HepG2 (cell line): Measurements from ENCODE around the gene TMBIM1. TPM values are rescaled to one million over a fixed set of nuclear protein-coding genes. Genes with fewer than 3 reads are reported as not detected.

Source experiments
- ATF7-NPFF ChIP-seq: sonication (generic); formaldehyde crosslinking; IDR thresholded peaks from 2 replicates; pipeline ENCODE4 v1.8.1; 2023; ENCODE audit warnings: mild to moderate bottlenecking, low read depth, missing genetic modification reagents, moderate library complexity
- ELF3 ChIP-seq: IDR thresholded peaks from 2 replicates; pipeline ENCODE4 v1.6.1; 2016; ENCODE audit warnings: missing genetic modification reagents, missing compliant biosample characterization
- FOXJ3 ChIP-seq: sonication (generic); formaldehyde crosslinking; IDR thresholded peaks from 2 replicates; pipeline ENCODE4 v1.4.0; 2020; ENCODE audit warnings: missing genetic modification reagents, mild to moderate bottlenecking, borderline replicate concordance
- KDM1A ChIP-seq: IDR thresholded peaks from 2 replicates; pipeline ENCODE4 v1.6.1; 2016; ENCODE audit warnings: missing compliant biosample characterization
- MXD4 ChIP-seq: IDR thresholded peaks from 2 replicates; pipeline ENCODE4 v1.6.1; 2016; ENCODE audit warnings: mild to moderate bottlenecking, missing biosample characterization, missing genetic modification reagents
- NCOR1 ChIP-seq: fragments of 200-600 bp; sonication (generic); IDR thresholded peaks from 2 replicates; pipeline ENCODE4 v1.7.0; 2017; ENCODE audit warnings: antibody characterized with exemption, low read length, borderline replicate concordance
- PRPF4 ChIP-seq: fragments of 200-400 bp; formaldehyde crosslinking; IDR thresholded peaks from 2 replicates; pipeline ENCODE4 v1.6.1; 2016; ENCODE audit warnings: low read length, low read depth; ENCODE audit not compliant: poor library complexity, severe bottlenecking
- RXRB ChIP-seq: IDR thresholded peaks from 2 replicates; pipeline ENCODE4 v1.6.1; 2016; ENCODE audit warnings: borderline replicate concordance, missing genetic modification reagents, missing compliant biosample characterization
- SIN3B ChIP-seq: fragments of 150-350 bp; IDR thresholded peaks from 2 replicates; pipeline ENCODE4 v1.6.1; 2014; ENCODE audit warnings: low read length
- ZNF136 ChIP-seq: sonication (generic); formaldehyde crosslinking; IDR thresholded peaks from 2 replicates; pipeline ENCODE4 v1.8.1; 2022; ENCODE audit warnings: low read depth, mild to moderate bottlenecking, moderate library complexity, missing genetic modification reagents
- ZNF230 ChIP-seq: sonication (generic); formaldehyde crosslinking; IDR thresholded peaks from 2 replicates; pipeline ENCODE4 v1.4.0; 2020; ENCODE audit warnings: mild to moderate bottlenecking, missing genetic modification reagents
- ZNF569 ChIP-seq: sonication (generic); formaldehyde crosslinking; IDR thresholded peaks from 2 replicates; pipeline ENCODE4 v1.5.0; 2020; ENCODE audit warnings: mild to moderate bottlenecking, missing genetic modification reagents, moderate library complexity, borderline replicate concordance
- ZNF589 ChIP-seq: sonication (generic); formaldehyde crosslinking; conservative IDR thresholded peaks from 2 replicates; pipeline ENCODE4 v1.8.0; 2022; ENCODE audit warnings: mild to moderate bottlenecking, moderate library complexity, missing genetic modification reagents
- ZSCAN21 ChIP-seq: sonication (generic); formaldehyde crosslinking; IDR thresholded peaks from 2 replicates; pipeline ENCODE4 v1.8.0; 2022; ENCODE audit warnings: mild to moderate bottlenecking, missing genetic modification reagents, moderate library complexity, borderline replicate concordance
- ZSCAN9 ChIP-seq: IDR thresholded peaks from 2 replicates; pipeline ENCODE4 v1.6.1; 2016; ENCODE audit warnings: borderline replicate concordance
- polyA plus RNA-seq, 8 experiments: library from polyadenylated mRNA; depleted of rRNA in 3 of 8; stranded (reverse) in 7 of 8; unstranded in 1 of 8; fragments of >200 nt; fragmentation: Illumina TruSeq in 4 of 8; extraction: Trizol in 4 of 8; gene quantifications; 2 replicates each; pipeline versions ENCODE4 v1.2.1 to v1.2.3, GENCODE V29; 2011 to 2016; ENCODE audit warnings: low read depth in 4 of 8, missing spikeins in 1 of 8, mixed read lengths in 1 of 8; ENCODE audit not compliant: insufficient read depth in 1 of 8
- total RNA-seq, 5 experiments: library from RNA; depleted of rRNA; stranded (reverse); fragments of >200 nt; fragmentation: Illumina TruSeq; extraction: Trizol; gene quantifications; 2 replicates each; pipeline ENCODE4 v1.2.3, GENCODE V29; 2016; ENCODE audit warnings: low read depth in 1 of 5
- TF ChIP-seq, protein P1 (sequence below): IDR thresholded peaks from 2 replicates; pipeline ENCODE4 v1.6.1; 2016
- TF ChIP-seq, protein P2 (sequence below): sonication (generic); formaldehyde crosslinking; IDR thresholded peaks from 2 replicates; pipeline ENCODE4 v1.8.0; 2023; ENCODE audit warnings: mild to moderate bottlenecking, missing genetic modification reagents
- TF ChIP-seq, protein P3 (sequence below): IDR thresholded peaks from 2 replicates; pipeline ENCODE4 v1.6.1; 2016; ENCODE audit warnings: missing biosample characterization, missing genetic modification reagents, low read depth
- TF ChIP-seq, protein P4 (sequence below): sonication (generic); formaldehyde crosslinking; IDR thresholded peaks from 2 replicates; pipeline ENCODE4 v1.8.1; 2023; ENCODE audit warnings: mild to moderate bottlenecking, inconsistent platforms, moderate library complexity, missing genetic modification reagents, borderline replicate concordance
- TF ChIP-seq, protein P5 (sequence below): sonication (generic); formaldehyde crosslinking; IDR thresholded peaks from 2 replicates; pipeline ENCODE4 v1.4.0; 2020; ENCODE audit warnings: missing genetic modification reagents
- TF ChIP-seq, protein P6 (sequence below): sonication (generic); formaldehyde crosslinking; IDR thresholded peaks from 2 replicates; pipeline ENCODE4 v1.5.0; 2020; ENCODE audit warnings: missing genetic modification reagents

The TMBIM1 gene
- total and polyA plus RNA-seq, 2 of the 13 experiments (the other 11 are each of a cell fraction or from before 2014, with no cell fraction given) = 127 to 139 TPM

DNA sequence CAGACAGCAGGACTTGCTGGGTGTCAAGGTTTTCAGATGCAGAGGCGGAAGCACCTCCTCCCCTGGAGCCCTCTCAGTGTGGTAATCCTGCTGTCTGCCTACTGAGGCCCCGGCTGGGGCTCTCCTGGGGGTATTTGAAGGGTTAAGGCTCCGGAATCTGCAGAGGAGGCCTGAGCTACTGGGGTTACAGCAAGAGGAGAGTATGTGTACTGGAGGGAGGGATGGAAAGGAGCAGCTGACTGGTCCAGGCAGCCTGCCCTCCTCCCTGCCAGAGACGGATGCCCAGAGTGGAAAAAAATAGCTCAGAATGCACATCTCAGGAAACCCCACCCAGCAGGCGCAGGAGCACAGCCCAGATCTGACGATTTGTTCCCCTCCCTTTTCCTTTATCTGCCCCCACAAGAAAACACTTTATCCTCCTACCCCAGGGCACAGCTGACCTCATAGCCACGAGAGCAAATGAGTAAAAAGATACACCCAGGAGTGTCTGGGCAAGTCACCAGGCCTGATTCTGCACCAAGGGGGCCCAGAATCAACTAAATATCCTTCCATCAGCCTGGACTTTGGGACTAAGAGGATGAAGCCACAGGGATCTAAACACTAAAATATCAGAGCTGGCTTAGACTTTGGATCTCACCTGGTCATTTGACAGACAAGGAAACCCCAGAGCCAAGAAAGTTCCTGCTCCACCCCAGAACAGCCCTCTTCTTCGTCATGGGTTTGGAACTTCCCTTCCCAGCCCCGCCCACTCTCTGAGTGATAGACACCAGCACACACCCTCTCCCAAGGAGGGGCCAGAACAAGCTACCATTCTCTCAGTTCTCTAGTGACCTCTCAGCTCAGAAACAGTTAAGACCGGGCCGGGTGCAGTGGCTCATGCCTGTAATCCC, 5.5 kb downstream of the TMBIM1 start (continued):
- TF ChIP-seq, protein P1, sequence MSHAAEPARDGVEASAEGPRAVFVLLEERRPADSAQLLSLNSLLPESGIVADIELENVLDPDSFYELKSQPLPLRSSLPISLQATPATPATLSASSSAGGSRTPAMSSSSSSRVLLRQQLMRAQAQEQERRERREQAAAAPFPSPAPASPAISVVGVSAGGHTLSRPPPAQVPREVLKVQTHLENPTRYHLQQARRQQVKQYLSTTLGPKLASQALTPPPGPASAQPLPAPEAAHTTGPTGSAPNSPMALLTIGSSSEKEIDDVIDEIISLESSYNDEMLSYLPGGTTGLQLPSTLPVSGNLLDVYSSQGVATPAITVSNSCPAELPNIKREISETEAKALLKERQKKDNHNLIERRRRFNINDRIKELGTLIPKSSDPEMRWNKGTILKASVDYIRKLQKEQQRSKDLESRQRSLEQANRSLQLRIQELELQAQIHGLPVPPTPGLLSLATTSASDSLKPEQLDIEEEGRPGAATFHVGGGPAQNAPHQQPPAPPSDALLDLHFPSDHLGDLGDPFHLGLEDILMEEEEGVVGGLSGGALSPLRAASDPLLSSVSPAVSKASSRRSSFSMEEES (CRISPR knock-in tag) = no peak; the same call in 1 of the 2 replicates
- TF ChIP-seq ZSCAN21 (CRISPR knock-in tag) (no peak), ZNF569 (CRISPR knock-in tag) (no peak), ZNF230 (CRISPR knock-in tag) (no peak), SIN3B (no peak), ZNF589 (CRISPR knock-in tag) (no peak), ELF3 (peak; percentile 85), RXRB (peak; percentile 24; the same call in 1 of the 2 replicates), ATF7-NPFF (CRISPR knock-in tag) (no peak), ZNF136 (0 out of 2 replicates have a peak, but pooled peaks have one; percentile 27), MXD4 (CRISPR knock-in tag) (no peak), PRPF4 (no peak), KDM1A (CRISPR knock-in tag) (no peak), ZSCAN9 (no peak), NCOR1 (peak; percentile 85), FOXJ3 (CRISPR knock-in tag) (no peak)
- TF ChIP-seq, protein P2, sequence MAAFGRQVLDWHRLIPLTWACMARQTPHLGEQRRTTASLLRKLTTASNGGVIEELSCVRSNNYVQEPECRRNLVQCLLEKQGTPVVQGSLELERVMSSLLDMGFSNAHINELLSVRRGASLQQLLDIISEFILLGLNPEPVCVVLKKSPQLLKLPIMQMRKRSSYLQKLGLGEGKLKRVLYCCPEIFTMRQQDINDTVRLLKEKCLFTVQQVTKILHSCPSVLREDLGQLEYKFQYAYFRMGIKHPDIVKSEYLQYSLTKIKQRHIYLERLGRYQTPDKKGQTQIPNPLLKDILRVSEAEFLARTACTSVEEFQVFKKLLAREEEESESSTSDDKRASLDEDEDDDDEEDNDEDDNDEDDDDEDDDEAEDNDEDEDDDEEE (CRISPR knock-in tag) = no peak
- TF ChIP-seq, protein P3, sequence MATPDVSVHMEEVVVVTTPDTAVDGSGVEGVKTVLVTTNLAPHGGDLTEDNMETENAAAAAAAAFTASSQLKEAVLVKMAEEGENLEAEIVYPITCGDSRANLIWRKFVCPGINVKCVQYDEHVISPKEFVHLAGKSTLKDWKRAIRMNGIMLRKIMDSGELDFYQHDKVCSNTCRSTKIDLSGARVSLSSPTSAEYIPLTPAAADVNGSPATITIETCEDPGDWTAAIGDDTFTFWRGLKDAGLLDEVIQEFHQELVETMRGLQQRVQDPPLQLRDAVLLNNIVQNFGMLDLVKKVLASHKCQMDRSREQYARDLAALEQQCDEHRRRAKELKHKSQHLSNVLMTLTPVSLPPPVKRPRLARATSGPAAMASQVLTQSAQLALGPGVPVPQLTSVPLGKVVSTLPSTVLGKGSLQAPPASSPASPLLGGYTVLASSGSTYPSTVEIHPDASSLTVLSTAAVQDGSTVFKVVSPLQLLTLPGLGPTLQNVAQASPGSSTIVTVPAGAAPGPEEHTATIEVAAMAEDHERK (CRISPR knock-in tag) = no peak
- TF ChIP-seq, protein P4, sequence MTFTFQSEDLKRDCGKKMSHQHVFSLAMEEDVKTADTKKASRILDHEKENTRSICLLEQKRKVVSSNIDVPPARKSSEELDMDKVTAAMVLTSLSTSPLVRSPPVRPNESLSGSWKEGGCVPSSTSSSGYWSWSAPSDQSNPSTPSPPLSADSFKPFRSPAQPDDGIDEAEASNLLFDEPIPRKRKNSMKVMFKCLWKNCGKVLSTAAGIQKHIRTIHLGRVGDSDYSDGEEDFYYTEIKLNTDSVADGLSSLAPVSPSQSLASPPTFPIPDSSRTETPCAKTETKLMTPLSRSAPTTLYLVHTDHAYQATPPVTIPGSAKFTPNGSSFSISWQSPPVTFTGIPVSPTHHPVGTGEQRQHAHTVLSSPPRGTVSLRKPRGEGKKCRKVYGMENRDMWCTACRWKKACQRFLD (CRISPR knock-in tag) = 0 out of 2 replicates have a peak, but pooled peaks have one; percentile 20
- TF ChIP-seq, protein P5, sequence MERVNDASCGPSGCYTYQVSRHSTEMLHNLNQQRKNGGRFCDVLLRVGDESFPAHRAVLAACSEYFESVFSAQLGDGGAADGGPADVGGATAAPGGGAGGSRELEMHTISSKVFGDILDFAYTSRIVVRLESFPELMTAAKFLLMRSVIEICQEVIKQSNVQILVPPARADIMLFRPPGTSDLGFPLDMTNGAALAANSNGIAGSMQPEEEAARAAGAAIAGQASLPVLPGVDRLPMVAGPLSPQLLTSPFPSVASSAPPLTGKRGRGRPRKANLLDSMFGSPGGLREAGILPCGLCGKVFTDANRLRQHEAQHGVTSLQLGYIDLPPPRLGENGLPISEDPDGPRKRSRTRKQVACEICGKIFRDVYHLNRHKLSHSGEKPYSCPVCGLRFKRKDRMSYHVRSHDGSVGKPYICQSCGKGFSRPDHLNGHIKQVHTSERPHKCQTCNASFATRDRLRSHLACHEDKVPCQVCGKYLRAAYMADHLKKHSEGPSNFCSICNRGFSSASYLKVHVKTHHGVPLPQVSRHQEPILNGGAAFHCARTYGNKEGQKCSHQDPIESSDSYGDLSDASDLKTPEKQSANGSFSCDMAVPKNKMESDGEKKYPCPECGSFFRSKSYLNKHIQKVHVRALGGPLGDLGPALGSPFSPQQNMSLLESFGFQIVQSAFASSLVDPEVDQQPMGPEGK (CRISPR knock-in tag) = peak; percentile 33; the same call in 1 of the 2 replicates
- TF ChIP-seq, protein P6, sequence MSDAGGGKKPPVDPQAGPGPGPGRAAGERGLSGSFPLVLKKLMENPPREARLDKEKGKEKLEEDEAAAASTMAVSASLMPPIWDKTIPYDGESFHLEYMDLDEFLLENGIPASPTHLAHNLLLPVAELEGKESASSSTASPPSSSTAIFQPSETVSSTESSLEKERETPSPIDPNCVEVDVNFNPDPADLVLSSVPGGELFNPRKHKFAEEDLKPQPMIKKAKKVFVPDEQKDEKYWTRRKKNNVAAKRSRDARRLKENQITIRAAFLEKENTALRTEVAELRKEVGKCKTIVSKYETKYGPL (CRISPR knock-in tag) = no peak
